ENCODE data around the gene TMEM63B. TPM values are rescaled to one million over a fixed set of nuclear protein-coding genes. Genes with fewer than 3 reads are reported as not detected.

Gene TMEM63B
- total and polyA plus RNA-seq, 2 of the 8 experiments (the other 6 are each of a cell fraction or from before 2014, with no cell fraction given), result 61.1 to 96.8 TPM

- FAIRE-seq, result no peak
- CTCF ChIA-PET (ENCODE audit: partially characterized antibody), result interaction anchor here (0.9 to 1.6 kb wide), 4 partner anchors 11 to 46 kb away, joined by 3 to 6 read pairs (median 6); no protein-coding TSS in a partner anchor
These were observed 19.3 kb downstream of the TMEM63B start for GRCh38 chr6:44146685-44147084.

More at GRCh38 chr6:44146685-44147084, 19.3 kb downstream of the TMEM63B start:
- Histone ChIP-seq H3K14ac (ENCODE audit: insufficient read length) (no peak overlapping the region), H3K27me3 (replicated peaks in 1 of 4; ENCODE audit: control insufficient read depth in 3 of 4, extremely low read depth in 1 of 4, insufficient read depth in 3 of 4, low read length in 3 of 4) (no peaks in the 10 kb centered on the region), H3K9ac (replicated peaks in 1 of 4; ENCODE audit: extremely low read depth in 1 of 4, low read depth in 3 of 4, low read length in 3 of 4) (no peak overlapping the region), H4K91ac (replicated peaks; ENCODE audit: insufficient read length, low read length) (no peak overlapping the region), H3K27ac (ENCODE audit: low read depth, low read length) (no peak overlapping the region), H3K9me3 (ENCODE audit: insufficient read depth in 2 of 2, low read depth in 1 of 2, low read length in 1 of 2) (no peaks in the 10 kb centered on the region), H3K56ac (replicated peaks; ENCODE audit: insufficient read length, low read depth, low read length) (no peak overlapping the region), H4K8ac (ENCODE audit: extremely low read depth, insufficient read depth, low read length) (no peak overlapping the region), H2AK5ac (ENCODE audit: low read depth, low read length) (no peak overlapping the region), H2BK15ac (ENCODE audit: low read length) (no peak overlapping the region), H3K4me2 (ENCODE audit: insufficient read depth in 1 of 2, low read depth in 2 of 2, low read length in 2 of 2) (no peak overlapping the region), H3K18ac (ENCODE audit: extremely low read depth, low read length) (no peak overlapping the region), H3K23ac (ENCODE audit: insufficient read length) (no peak overlapping the region), H3K79me1 (ENCODE audit: low read depth, low read length) (no peaks in the 10 kb centered on the region; the same call in 1 of the 2 replicates), H2BK120ac (replicated peaks; ENCODE audit: low read depth, low read length) (no peak overlapping the region), H2BK5ac (ENCODE audit: low read depth, low read length) (no peak overlapping the region), H3K4me1 (replicated peaks in 1 of 4; ENCODE audit: control insufficient read depth in 3 of 4, insufficient read depth in 4 of 4, low read length in 3 of 4) (peaks cover 0 to 3% (median under 1%) of the 10 kb centered on the region in 4 experiments; a peak in 2 of 7 replicates), H4K20me1 (replicated peaks in 1 of 2; ENCODE audit: control insufficient read depth in 1 of 2, insufficient read depth in 2 of 2, low read length in 2 of 2) (peaks cover 2% of the 10 kb centered on the region in 2 experiments), H3K36me3 (ENCODE audit: control insufficient read depth in 2 of 4, insufficient read depth in 4 of 4, low read length in 3 of 4) (peaks cover 11 to 39% (median 22%) of the 10 kb centered on the region in 4 experiments; a peak in 7 of 8 replicates), H3K4ac (replicated peaks; ENCODE audit: insufficient read length, low read depth, low read length) (no peak overlapping the region), H3K4me3 (ENCODE audit: extremely low read depth in 1 of 4, insufficient read depth in 2 of 4, low read depth in 3 of 4, low read length in 4 of 4) (no peak overlapping the region), H2BK20ac (ENCODE audit: low read length) (no peak overlapping the region), H4K5ac (ENCODE audit: insufficient read length, low read depth, low read length) (no peak overlapping the region), H2AFZ (ENCODE audit: low read length) (no peak overlapping the region), H2BK12ac (ENCODE audit: low read depth, low read length) (no peak overlapping the region), H3K79me2 (ENCODE audit: control insufficient read depth in 1 of 2, insufficient read depth in 2 of 2, low read length in 2 of 2) (no peaks in the 10 kb centered on the region), H3K23me2 (ENCODE audit: low read depth, low read length) (no peaks in the 10 kb centered on the region)
- WGBS, 2 experiments (ENCODE audit: extremely low coverage in 1 of 2, insufficient coverage in 1 of 2, insufficient read length in 1 of 2, insufficient replicate concordance in 2 of 2, low coverage in 1 of 2, low lambda C conversion rate in 2 of 2, missing lambda C conversion rate in 1 of 2), result 88% methylated on average over 10 of the region's 10 CpGs; no CpG with 5 or more reads in 1 of the 2 experiments
- no peak for DNase-seq (ENCODE audit: low read depth in 1 of 2, low spot score in 2 of 2)
- no peak for TF ChIP-seq ATF3 (IDR thresholded peaks at IDR 0.05; ENCODE audit: insufficient read depth, low read depth, low read length)
- TF ChIP-seq POLR2AphosphoS5 (IDR thresholded peaks at IDR 0.05; ENCODE audit: low read depth, low read length), result no peak
- no peak for TF ChIP-seq ATF2 (IDR thresholded peaks at IDR 0.05; ENCODE audit: low read length)
- no peak for TF ChIP-seq SUZ12 (IDR thresholded peaks at IDR 0.05; ENCODE audit: low read length)
- no peak for TF ChIP-seq GABPA (IDR thresholded peaks at IDR 0.05; ENCODE audit: borderline replicate concordance, insufficient read depth, low read length)
- TF ChIP-seq KDM1A (IDR thresholded peaks at IDR 0.05; ENCODE audit: borderline replicate concordance, low read length), result no peak
- TF ChIP-seq FOSL1 (IDR thresholded peaks at IDR 0.05; ENCODE audit: insufficient read depth, low read depth, low read length), result no peak
- no peak for TF ChIP-seq NANOG (IDR thresholded peaks at IDR 0.05; ENCODE audit: insufficient read depth, low read depth, low read length, poor library complexity, severe bottlenecking)
- no peak for TF ChIP-seq EGR1 (IDR thresholded peaks at IDR 0.05; ENCODE audit: borderline replicate concordance, low read depth, low read length)
- TF ChIP-seq CBX5 (IDR thresholded peaks at IDR 0.05; ENCODE audit: low read depth, low read length), result no peak
- POLR2A ChIA-PET (ENCODE audit: partially characterized antibody), result interaction anchor here (0.8 kb wide), 1 partner anchor 18 kb away, joined by 3 read pairs; no protein-coding TSS in a partner anchor

All from H1 (cell line).